Inflammatory macrophage treated with lipopolysaccharide for 1 hour (primary cell): ENCODE results near the gene EFNB2.

Experiments
- DNase-seq, 2 donors: peaks; one replicate each; pipeline ENCODE4 v3.0.0-alpha.2; 2020 to 2022

EFNB2 gene

GRCh38 chr13:106499113-106499512 is 36.3 kb downstream of the EFNB2 start:
- no peak for DNase-seq

- DNase-seq: no peak
Measured at GRCh38 chr13:106498571-106498970, 36.9 kb downstream of the EFNB2 start.

GRCh38 chr13:106498158-106498557 is 37.3 kb downstream of the EFNB2 start:
- no peak for DNase-seq

DNA sequence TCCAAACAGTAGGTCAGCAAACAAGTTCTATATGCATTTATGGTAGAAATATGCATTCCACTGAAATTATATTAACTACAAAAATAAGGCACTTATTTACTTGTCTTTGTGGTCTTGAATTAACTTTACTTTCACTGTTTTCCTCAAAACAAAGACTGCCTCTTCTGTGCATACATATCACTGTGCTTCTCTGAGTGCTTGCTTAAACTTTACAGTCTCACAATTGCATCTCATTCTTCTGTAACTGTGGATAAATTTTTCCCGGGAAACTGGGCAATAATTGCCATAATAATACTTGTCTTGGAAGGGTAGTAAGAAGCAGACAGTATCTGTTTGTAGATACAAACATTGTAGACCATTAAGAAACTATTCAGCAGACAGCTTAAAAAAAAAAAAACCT is 38.4 kb downstream of the EFNB2 start:
- DNase-seq: no peak

GRCh38 chr13:106496072-106496997 is 39.1 kb downstream of the EFNB2 start:
- no peak for DNase-seq

DNA sequence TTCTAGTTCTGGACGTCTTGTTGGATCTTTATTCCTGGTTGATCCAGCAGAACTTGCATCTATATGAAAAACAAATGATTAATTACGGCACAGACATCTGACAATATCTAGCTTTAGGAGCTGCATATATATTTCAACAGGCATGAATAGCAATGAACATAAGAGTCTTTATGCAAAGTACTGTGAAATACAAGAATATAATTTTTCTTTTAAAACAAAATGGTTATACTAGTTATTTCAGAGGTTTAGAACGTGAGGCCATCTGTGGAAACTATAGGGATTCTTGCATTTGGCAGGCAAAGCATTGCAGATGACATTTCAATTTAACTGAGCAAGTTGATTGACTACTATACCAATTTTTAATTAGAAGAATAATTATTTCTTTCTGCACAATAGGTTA is 40.5 kb downstream of the EFNB2 start:
- DNase-seq: no peak

GRCh38 chr13:106494506-106494905 is 41.0 kb downstream of the EFNB2 start:
- DNase-seq: no peak

- DNase-seq: peak; percentile 19 to 41
Measured at GRCh38 chr13:106493533-106494220, 41.8 kb downstream of the EFNB2 start.

GRCh38 chr13:106492588-106493475 is 42.6 kb downstream of the EFNB2 start:
- DNase-seq: no peak

- no peak for DNase-seq
Measured at GRCh38 chr13:106491928-106492587, 43.4 kb downstream of the EFNB2 start.

DNA sequence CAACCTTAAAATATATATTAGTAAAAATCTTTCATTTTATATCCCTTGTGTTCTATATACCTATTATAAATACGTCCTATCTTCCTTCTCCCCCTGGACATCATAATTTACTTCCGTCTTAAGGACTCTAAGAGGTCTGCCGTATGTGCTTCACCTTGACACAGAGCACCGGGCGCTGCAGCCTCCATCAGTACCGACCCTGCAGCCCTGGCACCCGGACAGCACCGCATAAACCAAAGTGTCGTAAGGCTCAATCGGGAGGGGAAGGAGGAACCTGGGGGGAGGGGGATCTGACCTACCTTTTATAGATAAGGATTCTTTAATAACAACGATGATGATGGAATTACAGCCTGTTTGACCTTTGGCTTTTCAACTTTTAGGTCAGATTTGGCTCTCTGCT is 44.0 kb downstream of the EFNB2 start:
- no peak for DNase-seq

DNA sequence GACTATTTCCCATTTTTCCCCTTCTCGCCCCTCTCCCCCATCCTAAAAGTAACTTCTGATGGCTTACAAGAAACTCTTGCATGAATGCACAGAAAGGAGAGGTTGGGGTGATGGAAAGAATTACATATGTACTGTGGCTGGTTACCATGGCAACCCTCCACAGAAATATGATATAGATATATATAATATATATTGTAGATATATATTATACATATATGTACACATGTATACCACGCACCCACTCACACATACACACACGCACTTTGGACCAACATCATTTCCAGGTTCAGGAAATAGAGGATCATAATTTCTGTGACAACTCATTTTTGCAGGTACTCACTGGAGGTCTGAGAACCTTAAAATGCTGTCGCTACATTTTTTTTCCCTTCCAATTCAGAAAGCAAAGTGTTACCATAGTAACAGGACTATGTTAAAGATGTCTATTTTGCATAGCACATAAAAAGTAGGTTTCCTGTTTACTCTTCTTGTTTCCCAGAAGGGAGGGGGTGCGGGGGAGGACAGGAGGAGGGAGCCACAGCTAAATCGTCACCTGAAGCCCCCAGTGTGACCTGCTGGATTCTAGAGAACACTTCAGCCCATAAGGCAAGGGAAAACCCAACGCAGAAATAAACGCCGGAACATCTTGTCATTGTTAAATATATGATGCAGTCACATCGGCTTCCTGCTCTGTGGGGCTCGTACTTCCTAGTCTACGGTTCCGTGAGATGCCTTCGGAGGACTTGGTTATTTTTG is 44.7 kb downstream of the EFNB2 start:
- DNase-seq: no peak

GRCh38 chr13:106489849-106490568 is 45.5 kb downstream of the EFNB2 start:
- no peak for DNase-seq

- DNase-seq: no peak
Measured at GRCh38 chr13:106488686-106489085, 46.8 kb downstream of the EFNB2 start.

GRCh38 chr13:106488076-106488475 is 47.4 kb downstream of the EFNB2 start:
- no peak for DNase-seq

DNA sequence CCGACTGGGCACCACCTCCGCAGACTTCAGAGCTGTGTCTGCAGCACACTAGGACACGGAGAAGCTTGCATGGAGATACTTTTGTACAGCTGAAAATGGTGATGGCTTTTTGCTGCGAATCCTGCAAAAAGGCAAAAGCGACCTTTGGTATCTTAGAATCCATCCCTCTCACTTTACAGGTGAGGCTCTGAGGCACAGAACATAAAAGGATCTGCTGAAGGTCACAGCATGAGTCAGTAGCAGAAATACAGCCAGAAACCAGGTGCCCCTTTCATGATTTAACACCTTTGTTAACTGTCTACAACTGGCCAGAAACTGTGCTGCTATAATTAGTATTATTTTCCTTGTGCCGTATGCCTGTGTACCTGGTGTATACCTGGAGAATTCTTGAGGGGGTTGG is 48.3 kb downstream of the EFNB2 start:
- no peak for DNase-seq

DNA sequence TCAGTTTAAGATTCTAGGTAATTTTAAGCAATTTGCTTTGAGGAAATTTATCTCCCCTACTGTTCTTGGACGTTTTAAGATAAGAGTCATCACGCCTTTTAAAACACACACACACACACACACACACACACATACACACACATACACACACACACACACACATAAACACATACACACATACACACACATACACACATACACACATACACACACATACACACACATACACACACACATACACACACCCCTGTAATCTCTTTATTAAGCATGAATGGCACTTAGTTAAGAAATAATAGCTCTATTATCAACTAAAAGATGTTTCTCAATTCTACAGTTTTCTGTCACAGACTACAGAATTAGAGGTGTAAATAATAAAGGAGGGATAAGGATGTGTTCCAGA is 49.2 kb downstream of the EFNB2 start:
- DNase-seq: no peak

DNA sequence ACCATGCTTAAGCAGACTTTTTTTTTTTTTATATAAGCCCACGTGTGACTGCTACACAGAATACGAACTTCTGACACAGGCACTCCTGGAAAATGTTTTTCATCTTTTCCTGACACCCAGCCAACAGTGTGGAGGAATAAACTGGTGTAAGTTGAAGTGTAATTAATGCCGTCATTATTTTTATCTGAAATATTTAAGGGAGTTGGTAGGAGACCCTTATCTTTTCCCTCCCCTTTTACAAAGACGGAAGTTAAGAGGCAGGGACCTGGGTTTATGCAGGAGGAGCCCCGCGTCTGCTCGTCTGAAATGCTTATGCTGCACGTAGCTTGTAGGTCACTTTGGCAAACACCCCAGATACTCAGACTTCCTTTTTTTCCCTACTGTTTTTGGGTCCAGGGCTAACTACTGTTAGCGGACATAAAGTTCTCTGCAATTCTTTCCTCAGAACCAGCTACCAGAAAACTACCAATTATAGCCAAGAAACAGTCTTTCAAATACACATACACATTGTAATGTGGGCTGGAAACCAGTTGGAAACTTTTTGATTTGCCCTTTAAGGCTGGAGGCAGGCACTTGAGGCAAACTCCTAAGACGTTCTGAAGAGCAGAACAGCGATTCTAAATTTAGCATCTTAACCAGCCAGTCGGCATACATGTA is 50.8 kb downstream of the EFNB2 start:
- no peak for DNase-seq

DNA sequence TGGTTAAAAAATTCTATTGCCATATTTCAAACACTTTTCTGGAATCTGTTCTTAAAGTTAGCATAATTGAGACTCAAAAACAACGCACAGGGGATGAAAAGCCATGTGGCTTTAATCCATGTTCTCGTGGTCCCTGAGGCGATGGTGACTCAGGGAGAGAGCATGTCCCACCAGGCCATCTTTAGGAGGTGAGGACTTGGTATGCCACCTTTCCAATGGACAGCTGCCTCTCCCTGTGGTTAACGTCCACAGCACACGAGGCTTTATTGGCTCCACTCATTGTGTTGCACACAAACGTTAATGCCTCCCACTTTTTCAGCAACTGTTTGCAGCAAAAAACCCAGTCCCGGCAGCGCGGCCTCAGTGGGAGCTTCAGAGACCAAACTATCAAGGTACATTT is 51.4 kb downstream of the EFNB2 start:
- no peak for DNase-seq

GRCh38 chr13:106481919-106482318 is 53.5 kb downstream of the EFNB2 start:
- no peak for DNase-seq
